ENCODE measurements around the gene PEX1.

Gene PEX1

GRCh38 chr7:92506363-92506762 is 22.0 kb downstream of the PEX1 start:
- Histone ChIP-seq H3K27ac (no peak overlapping the region), H3K4me3 (no peak overlapping the region)
- TF ChIP-seq, protein P1, sequence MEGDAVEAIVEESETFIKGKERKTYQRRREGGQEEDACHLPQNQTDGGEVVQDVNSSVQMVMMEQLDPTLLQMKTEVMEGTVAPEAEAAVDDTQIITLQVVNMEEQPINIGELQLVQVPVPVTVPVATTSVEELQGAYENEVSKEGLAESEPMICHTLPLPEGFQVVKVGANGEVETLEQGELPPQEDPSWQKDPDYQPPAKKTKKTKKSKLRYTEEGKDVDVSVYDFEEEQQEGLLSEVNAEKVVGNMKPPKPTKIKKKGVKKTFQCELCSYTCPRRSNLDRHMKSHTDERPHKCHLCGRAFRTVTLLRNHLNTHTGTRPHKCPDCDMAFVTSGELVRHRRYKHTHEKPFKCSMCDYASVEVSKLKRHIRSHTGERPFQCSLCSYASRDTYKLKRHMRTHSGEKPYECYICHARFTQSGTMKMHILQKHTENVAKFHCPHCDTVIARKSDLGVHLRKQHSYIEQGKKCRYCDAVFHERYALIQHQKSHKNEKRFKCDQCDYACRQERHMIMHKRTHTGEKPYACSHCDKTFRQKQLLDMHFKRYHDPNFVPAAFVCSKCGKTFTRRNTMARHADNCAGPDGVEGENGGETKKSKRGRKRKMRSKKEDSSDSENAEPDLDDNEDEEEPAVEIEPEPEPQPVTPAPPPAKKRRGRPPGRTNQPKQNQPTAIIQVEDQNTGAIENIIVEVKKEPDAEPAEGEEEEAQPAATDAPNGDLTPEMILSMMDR (IDR thresholded peaks at IDR 0.05): no peak
- DNase-seq (ENCODE audit: low spot score): no peak

DNA sequence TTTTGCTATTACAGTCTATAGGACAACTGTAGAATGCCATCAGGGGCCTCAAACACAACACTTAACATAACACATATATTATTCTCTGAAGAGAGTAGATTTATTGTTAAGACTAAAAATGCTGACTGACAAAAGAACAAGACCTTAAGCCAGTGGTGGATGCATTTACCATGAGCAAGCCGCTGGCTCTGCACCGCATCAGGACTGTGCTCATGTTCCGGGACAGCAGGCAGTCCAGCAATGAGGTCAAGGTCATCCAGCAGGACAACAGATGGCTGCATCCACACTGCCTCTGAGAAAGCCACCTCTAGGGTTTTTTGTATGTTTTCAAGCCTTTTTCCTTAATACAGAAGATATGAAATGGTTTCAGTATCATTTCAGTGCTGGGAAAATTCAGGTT is 23.8 kb downstream of the PEX1 start:
- DNase-seq (ENCODE audit: low spot score): no peak
- no peak overlapping the region for H3K4me3 ChIP-seq
- TF ChIP-seq, protein P1 (IDR thresholded peaks at IDR 0.05): no peak
- no peak overlapping the region for H3K27ac ChIP-seq

DNA sequence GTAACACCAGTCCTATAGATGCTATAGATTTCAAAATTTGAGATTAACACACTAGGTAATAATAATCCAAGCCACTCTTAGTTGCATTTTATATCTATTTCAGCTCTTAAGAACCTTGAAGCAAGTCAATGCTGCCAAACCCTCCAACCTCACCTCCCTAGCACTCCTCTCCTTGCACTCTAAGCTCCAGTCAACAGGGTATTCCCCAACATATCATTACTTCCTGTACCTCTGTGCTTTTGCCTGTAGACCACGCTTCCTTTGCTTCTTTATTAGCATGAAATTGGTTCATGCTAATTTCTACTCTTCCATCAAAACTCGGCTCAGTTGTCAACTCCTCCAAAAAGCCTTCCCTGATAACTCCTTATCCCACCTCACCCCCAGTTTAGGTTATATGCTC is 24.6 kb downstream of the PEX1 start:
- TF ChIP-seq, protein P1 (IDR thresholded peaks at IDR 0.05): no peak
- DNase-seq (ENCODE audit: low spot score): no peak
- Histone ChIP-seq H3K27ac (no peak overlapping the region), H3K4me3 (no peak overlapping the region)

GRCh38 chr7:92498557-92498956 is 29.8 kb downstream of the PEX1 start:
- no peak overlapping the region for H3K4me3 ChIP-seq
- TF ChIP-seq, protein P1 (IDR thresholded peaks at IDR 0.05): no peak
- DNase-seq (ENCODE audit: low spot score): no peak
- no peak overlapping the region for H3K27ac ChIP-seq

GRCh38 chr7:92496876-92497275 is 31.4 kb downstream of the PEX1 start:
- H3K27ac ChIP-seq: no peak overlapping the region
- H3K4me3 ChIP-seq: no peak overlapping the region
- DNase-seq (ENCODE audit: low spot score): no peak
- TF ChIP-seq, protein P1 (IDR thresholded peaks at IDR 0.05): no peak

GRCh38 chr7:92489634-92490033 is 38.7 kb downstream of the PEX1 start:
- TF ChIP-seq, protein P1 (IDR thresholded peaks at IDR 0.05): no peak
- DNase-seq (ENCODE audit: low spot score): no peak
- Histone ChIP-seq H3K4me3 (no peak overlapping the region), H3K27ac (no peak overlapping the region)

GRCh38 chr7:92487804-92488203 is 40.5 kb downstream of the PEX1 start:
- H3K27ac ChIP-seq: no peak overlapping the region
- TF ChIP-seq, protein P1 (IDR thresholded peaks at IDR 0.05): no peak
- DNase-seq (ENCODE audit: low spot score): no peak
- no peak overlapping the region for H3K4me3 ChIP-seq

Data from coronary artery (tissue), 2 donors.